GM21528 (cell line): ENCODE results near the gene RABGAP1L.
"Not testable (repeated sequence)": the region's sequence is repeated elsewhere in the genome, so short reads cannot be mapped to it uniquely, and the experiment has no call there.

Source experiments
- ATAC-seq: cut with Tn5 transposase; IDR thresholded peaks from one replicate; pipeline ENCODE4 v1.9.1; 2021; ENCODE audit warnings: mild to moderate bottlenecking, moderate library complexity; ENCODE audit not compliant: unreplicated experiment, low FRiP score

RABGAP1L gene

DNA sequence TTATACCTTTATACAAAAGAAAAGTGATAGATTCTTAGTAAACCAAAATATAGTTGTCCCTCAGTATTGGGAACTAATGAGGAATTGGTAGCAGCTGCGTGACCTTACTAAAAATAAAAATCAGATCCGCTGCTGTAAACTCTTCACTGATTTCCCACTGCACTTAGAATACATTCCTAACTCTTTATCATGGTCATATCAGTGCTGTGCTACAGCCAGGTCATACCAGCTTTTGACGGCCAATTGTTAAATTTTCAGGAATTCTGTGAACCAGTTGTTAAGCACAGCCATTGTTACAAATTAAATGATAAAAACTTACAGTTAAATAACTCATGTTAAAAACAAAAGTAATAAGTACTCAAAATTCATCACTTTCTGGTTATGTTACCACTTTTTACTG is 533.8 kb downstream of the RABGAP1L start:
- no peak for ATAC-seq

DNA sequence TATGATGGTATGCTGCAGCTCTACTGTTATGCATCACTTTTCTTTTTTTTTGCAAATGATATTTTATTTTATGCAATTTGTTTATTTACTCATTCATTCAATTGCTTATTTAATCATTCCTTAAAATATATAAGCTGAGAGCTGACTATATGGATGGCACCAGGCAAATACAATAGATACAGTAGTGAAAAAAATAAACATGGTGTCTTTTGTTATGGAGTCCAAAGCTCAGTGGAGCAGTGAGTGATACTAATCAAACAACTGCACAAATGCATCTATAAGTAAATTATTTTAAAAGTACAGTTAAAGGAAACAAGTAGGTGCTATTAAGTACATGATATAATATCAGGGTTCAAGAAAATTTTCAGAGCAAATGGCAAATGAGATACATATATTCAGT is 534.2 kb downstream of the RABGAP1L start:
- not testable (repeated sequence) for ATAC-seq

GRCh38 chr1:174696026-174696821 is 536.9 kb downstream of the RABGAP1L start:
- no peak for ATAC-seq

DNA sequence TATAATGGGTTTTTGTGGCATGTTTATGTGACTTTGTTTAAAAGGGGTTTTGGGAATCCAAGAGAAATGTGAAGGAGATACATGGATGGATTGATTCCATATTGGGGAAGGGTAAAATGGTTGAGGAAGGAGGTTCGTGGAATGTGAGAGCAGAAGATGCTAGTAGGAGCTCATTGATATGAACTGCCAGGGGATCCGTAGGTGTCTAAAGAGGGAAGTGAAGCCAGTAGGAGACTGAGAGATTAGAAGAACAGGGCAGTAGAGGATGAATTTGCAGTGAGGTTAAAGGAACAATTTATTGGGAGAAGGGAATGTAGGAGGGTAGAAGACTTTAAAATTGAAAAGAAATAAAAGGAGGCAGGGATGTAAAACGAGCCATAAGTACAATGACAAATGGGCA is 541.0 kb downstream of the RABGAP1L start:
- no peak for ATAC-seq

DNA sequence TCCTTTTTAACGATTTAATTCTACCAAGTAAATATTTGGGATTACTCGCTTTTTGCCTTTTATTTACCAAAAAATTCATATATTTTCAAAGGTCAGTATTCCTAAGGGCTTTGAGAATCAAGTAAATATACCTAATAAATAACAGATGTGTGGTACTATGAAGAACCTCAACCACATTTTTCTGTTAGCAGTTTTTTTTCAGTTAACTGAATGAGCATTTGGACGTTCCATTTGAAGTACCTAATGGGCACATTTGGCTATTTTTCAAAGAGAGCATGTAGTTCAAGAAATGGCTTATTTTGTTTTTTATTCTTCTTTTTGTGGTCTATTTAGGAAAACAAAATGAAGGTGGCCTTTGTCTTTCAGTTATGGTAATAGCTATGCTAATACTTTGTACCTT is 541.5 kb downstream of the RABGAP1L start:
- no peak for ATAC-seq

DNA sequence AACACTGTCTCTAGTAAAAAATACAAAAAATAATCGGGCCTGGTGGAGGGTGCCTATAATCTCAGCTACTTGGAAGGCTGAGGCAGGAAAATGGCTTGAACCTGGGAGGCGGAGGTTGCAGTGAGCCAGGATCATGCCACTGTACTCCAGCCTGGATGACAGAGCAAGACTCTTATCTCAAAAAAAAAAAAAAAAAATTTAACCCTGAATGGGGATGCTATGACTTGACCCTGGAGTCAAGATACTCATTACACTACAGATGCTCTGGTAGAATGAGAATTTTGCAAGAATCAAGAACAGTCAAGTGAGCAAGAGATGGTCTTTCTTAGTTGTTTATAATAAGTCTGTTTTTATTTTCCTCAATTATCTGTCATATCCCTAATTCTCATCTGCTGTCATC is 542.2 kb downstream of the RABGAP1L start:
- no peak for ATAC-seq

DNA sequence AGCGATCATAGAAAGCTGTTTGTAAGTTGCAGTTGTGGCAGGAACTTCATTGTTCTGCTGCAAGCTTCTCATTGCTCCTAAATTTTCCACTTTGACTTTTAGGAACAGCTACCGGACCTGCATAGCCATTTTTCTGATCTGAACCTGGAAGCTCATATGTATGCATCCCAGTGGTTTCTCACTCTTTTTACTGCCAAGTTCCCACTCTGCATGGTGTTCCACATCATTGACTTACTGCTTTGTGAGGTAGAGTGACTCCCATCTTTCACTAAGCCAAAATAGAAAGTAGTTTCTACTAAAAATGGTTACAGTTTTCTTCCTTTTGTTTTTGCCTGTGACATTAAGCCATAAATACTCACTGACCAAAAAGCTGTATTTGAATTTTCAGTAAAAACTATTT is 542.7 kb downstream of the RABGAP1L start:
- no peak for ATAC-seq

DNA sequence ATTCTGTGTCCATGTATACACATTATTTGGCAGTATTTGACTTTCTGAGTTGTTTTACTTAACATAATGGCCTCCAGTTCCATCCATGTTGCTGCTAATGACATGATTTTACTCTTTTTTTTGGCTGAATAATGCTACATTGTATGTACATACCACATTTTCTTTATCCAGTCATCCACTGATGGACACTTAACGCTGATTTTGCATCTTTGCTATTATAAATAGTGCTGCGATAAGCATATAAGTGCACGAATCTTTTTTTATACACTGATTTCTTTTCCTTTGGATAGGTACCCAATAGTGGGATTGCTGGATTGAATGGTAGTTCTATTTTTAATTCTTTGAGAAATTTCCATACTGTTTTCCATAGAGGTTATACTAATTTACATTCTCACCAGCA is 544.0 kb downstream of the RABGAP1L start:
- no peak for ATAC-seq

- ATAC-seq, result no peak
Observed at GRCh38 chr1:174704300-174704699, 545.0 kb downstream of the RABGAP1L start.

- ATAC-seq, result no peak
Observed at GRCh38 chr1:174710868-174711845, 551.8 kb downstream of the RABGAP1L start.

- ATAC-seq, result not testable (repeated sequence)
Observed at GRCh38 chr1:174711848-174712247, 552.5 kb downstream of the RABGAP1L start.

DNA sequence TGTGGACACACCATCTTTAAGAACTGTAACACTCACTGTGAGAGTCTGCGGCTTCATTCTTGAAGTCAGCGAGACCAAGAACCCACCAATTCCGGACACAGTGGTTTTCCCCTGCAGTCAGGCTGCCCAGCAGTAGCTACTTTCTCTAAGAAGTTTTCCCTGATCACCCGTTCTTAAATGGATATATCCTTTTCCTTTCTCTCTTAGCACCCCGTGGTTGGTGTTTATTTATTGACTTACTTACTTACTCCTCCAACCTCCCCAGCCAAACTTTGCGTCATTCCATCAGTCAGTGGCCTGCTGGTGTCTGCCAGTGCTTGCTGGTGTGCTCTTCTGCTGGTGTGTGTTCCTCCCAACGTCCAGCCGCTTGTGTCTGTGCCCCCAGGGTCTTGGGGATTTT is 553.2 kb downstream of the RABGAP1L start:
- ATAC-seq, result no peak

DNA sequence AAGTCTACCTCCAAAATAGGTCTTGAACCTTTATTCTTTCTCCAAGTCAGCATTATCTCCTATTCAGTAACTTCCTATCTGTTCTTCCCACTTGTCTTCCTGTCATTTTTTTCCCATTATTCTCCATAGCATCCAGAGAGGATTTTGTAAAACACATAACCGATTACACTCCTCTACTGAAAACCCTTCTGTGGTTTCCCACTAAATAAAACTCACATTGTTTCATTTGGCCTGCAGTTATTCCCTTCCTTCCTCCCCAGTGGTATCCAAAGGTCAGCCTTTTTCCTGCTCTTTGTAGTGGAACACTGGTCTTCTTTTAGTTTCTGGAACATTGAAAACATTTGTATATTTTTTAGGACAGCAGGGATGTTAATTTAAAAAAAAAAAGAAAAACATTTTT is 554.5 kb downstream of the RABGAP1L start:
- no peak for ATAC-seq

DNA sequence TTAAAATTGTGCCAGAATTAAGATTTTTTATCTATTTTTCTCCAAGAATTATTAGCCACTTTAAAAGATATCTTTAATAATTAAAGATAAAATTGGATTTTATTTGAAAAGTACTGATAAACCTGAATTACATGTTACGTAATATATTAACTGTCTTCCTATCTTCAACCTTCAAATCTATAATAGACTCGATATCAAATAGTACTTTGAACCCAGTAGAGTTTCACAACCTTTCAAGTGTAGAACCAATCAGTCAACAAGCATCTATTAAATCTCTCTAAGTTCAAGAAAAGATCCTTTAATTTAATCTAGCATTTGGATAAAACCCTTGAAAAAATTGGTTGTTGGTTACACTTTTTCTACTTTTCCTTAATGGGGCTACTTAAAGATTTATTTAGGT is 559.9 kb downstream of the RABGAP1L start:
- ATAC-seq, result no peak

DNA sequence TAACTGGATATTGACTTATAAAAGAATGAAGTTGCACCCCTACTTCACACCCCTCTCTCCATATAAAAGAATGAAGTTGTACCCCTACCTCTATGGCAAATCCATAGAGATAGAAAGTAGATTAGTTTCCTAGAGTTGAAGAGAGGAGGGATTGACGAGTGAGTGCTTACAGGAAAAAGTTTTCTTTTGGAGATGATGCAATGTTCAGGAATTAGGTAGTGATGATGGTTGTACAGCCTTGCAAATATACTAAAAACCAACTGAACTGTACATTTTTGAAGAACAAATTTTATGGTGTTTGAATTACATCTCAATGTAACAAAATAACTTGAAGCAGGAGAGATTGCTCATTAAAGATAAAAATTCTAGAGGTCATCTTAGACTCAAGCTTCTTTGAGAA is 561.3 kb downstream of the RABGAP1L start:
- ATAC-seq, result no peak

- ATAC-seq, result no peak
Observed at GRCh38 chr1:174721246-174721645, 561.9 kb downstream of the RABGAP1L start.

DNA sequence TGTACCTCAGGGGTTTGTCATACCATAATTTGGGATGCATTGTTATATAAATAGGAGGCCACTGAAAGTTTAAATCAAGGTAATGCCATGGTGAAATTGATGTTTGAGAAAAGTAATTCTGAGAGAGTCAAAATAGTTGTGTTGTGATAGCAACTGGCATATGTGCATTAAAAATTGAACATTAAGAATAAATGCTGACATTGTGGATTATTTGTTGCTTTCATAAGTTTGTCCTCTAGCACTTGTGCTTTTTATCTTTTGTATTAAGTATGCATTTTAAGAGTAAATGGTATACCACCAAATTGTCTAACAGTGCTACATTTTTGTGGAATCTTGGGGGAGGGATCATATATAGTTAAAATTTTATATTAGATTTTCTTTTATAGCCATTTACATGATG is 564.5 kb downstream of the RABGAP1L start:
- ATAC-seq, result no peak

- no peak for ATAC-seq
Observed at GRCh38 chr1:174724219-174724618, 564.9 kb downstream of the RABGAP1L start.

GRCh38 chr1:174726167-174726879 is 567.0 kb downstream of the RABGAP1L start:
- no peak for ATAC-seq

GRCh38 chr1:174726880-174727585 is 567.7 kb downstream of the RABGAP1L start:
- ATAC-seq, result no peak
